GM19351 (cell line): Measurements from ENCODE around the gene CDKL1.
"Not testable (repeated sequence)": the region's sequence is repeated elsewhere in the genome, so short reads cannot be mapped to it uniquely, and the experiment has no call there.

Experiments used
- ATAC-seq: cut with Tn5 transposase; IDR thresholded peaks from one replicate; pipeline ENCODE4 v1.9.1; 2021; ENCODE audit warnings: mild to moderate bottlenecking, moderate library complexity; ENCODE audit not compliant: unreplicated experiment

The CDKL1 gene

GRCh38 chr14:50359631-50360030 lies 37.0 kb downstream of the CDKL1 start:
- no peak for ATAC-seq

GRCh38 chr14:50357753-50358395 lies 38.8 kb downstream of the CDKL1 start:
- no peak for ATAC-seq

- no peak for ATAC-seq
These were observed 39.6 kb downstream of the CDKL1 start for GRCh38 chr14:50357124-50357523.

GRCh38 chr14:50356283-50356682 lies 40.4 kb downstream of the CDKL1 start:
- ATAC-seq: not testable (repeated sequence)

GRCh38 chr14:50355692-50356091 lies 41.0 kb downstream of the CDKL1 start:
- ATAC-seq: no peak

GRCh38 chr14:50354527-50354926 lies 42.2 kb downstream of the CDKL1 start:
- ATAC-seq: no peak

- ATAC-seq: no peak
These were observed 43.6 kb downstream of the CDKL1 start for GRCh38 chr14:50353126-50353525.

- no peak for ATAC-seq
These were observed 44.1 kb downstream of the CDKL1 start for GRCh38 chr14:50352584-50352983.

- ATAC-seq: no peak
These were observed 45.7 kb downstream of the CDKL1 start for GRCh38 chr14:50350975-50351374.

GRCh38 chr14:50348933-50349332 lies 47.7 kb downstream of the CDKL1 start:
- ATAC-seq: no peak

GRCh38 chr14:50347521-50347920 lies 49.2 kb downstream of the CDKL1 start:
- no peak for ATAC-seq

GRCh38 chr14:50345846-50346422 lies 50.7 kb downstream of the CDKL1 start:
- no peak for ATAC-seq

- ATAC-seq: no peak
These were observed 51.7 kb downstream of the CDKL1 start for GRCh38 chr14:50344876-50345563.

- peak; percentile 83 for ATAC-seq
These were observed 52.4 kb downstream of the CDKL1 start for GRCh38 chr14:50344116-50344775.

- ATAC-seq: no peak
These were observed 53.2 kb downstream of the CDKL1 start for GRCh38 chr14:50343434-50343833.

GRCh38 chr14:50342221-50343078 lies 54.2 kb downstream of the CDKL1 start:
- ATAC-seq: no peak

- no peak for ATAC-seq
These were observed 55.7 kb downstream of the CDKL1 start for GRCh38 chr14:50340963-50341362.

- ATAC-seq: no peak
These were observed 56.6 kb downstream of the CDKL1 start for GRCh38 chr14:50340045-50340444.

GRCh38 chr14:50339178-50339804 lies 57.4 kb downstream of the CDKL1 start:
- ATAC-seq: no peak

GRCh38 chr14:50338587-50338986 lies 58.1 kb downstream of the CDKL1 start:
- ATAC-seq: no peak
